Measurements from ENCODE around the gene ADGRB3. TPM values are rescaled to one million over a fixed set of nuclear protein-coding genes. Genes with fewer than 3 reads are reported as not detected.

ADGRB3 gene
- total and polyA plus RNA-seq, 2 donors (not counting 3 experiments of a cell fraction or from before 2014, with no cell fraction given) = not detected

- H3K36me3 ChIP-seq (ENCODE audit: control insufficient read depth in 2 of 2, extremely low read depth in 1 of 2, insufficient read depth in 2 of 2, low read length in 2 of 2) = no peaks in the 10 kb centered on the region
- TF ChIP-seq EZH2 (IDR thresholded peaks at IDR 0.05; ENCODE audit: borderline replicate concordance, low read depth, low read length, severe bottlenecking) (no peak), FOS (IDR thresholded peaks at IDR 0.05; ENCODE audit: borderline replicate concordance, insufficient read depth, low read length) (no peak), POLR2A (IDR thresholded peaks at IDR 0.05; ENCODE audit: low read depth, low read length) (no peak), MYC (IDR thresholded peaks at IDR 0.05; ENCODE audit: low read depth, low read length) (no peak), JUN (IDR thresholded peaks at IDR 0.05; ENCODE audit: borderline replicate concordance, insufficient read depth, insufficient read length, low read depth) (no peak), MAX (IDR thresholded peaks at IDR 0.05; ENCODE audit: insufficient read depth, insufficient read length) (no peak), GATA2 (IDR thresholded peaks at IDR 0.05; ENCODE audit: insufficient read depth, insufficient read length, low read depth, low read length) (no peak), POLR2AphosphoS5 (IDR thresholded peaks at IDR 0.05; ENCODE audit: insufficient read depth, low read depth, low read length) (no peak)
- TF ChIP-seq, protein P1, sequence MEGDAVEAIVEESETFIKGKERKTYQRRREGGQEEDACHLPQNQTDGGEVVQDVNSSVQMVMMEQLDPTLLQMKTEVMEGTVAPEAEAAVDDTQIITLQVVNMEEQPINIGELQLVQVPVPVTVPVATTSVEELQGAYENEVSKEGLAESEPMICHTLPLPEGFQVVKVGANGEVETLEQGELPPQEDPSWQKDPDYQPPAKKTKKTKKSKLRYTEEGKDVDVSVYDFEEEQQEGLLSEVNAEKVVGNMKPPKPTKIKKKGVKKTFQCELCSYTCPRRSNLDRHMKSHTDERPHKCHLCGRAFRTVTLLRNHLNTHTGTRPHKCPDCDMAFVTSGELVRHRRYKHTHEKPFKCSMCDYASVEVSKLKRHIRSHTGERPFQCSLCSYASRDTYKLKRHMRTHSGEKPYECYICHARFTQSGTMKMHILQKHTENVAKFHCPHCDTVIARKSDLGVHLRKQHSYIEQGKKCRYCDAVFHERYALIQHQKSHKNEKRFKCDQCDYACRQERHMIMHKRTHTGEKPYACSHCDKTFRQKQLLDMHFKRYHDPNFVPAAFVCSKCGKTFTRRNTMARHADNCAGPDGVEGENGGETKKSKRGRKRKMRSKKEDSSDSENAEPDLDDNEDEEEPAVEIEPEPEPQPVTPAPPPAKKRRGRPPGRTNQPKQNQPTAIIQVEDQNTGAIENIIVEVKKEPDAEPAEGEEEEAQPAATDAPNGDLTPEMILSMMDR (IDR thresholded peaks at IDR 0.05; ENCODE audit: extremely low read depth in 1 of 2, insufficient read depth in 1 of 2, low read depth in 1 of 2, low read length in 2 of 2) = no peak
- H4K20me1 ChIP-seq (replicated peaks; ENCODE audit: control insufficient read depth, extremely low read depth, insufficient read depth, low read length) = no peaks in the 10 kb centered on the region
- H3K27ac ChIP-seq (ENCODE audit: insufficient read depth, low read depth, low read length) = no peak overlapping the region
- FAIRE-seq (no peak), DNase-seq (ENCODE audit: low read depth, low spot score) (no peak)
- no peaks in the 10 kb centered on the region for H3K27me3 ChIP-seq (ENCODE audit: control insufficient read depth in 2 of 2, insufficient read depth in 2 of 2, low read length in 2 of 2)
- peaks cover 6% of the 10 kb centered on the region for H3K9me3 ChIP-seq (replicated peaks; ENCODE audit: control insufficient read depth, insufficient read depth, low read length)
- no peak overlapping the region for H2AFZ ChIP-seq (ENCODE audit: low read depth, low read length)
- dilution Hi-C loops (cut with MboI; ENCODE audit: extremely low pct_ligation_motif_present, low sequenced_read_pairs) = no loop called here
- no peaks in the 10 kb centered on the region for H3K79me2 ChIP-seq (ENCODE audit: control insufficient read depth, insufficient read depth, low read length)
- intact Hi-C loops (cut with micrococcal nuclease) = no loop called here
- ChIA-PET CTCF (no interaction called here), POLR2A (no interaction called here)
- no peak overlapping the region for H3K4me3 ChIP-seq (replicated peaks in 1 of 3; ENCODE audit: insufficient read depth in 1 of 3, low read depth in 1 of 3, low read length in 3 of 3)
- H3K9me1 ChIP-seq (replicated peaks; ENCODE audit: control insufficient read depth, extremely low read depth, insufficient read depth, low read length) = no peaks in the 10 kb centered on the region
- H3K4me1 ChIP-seq (ENCODE audit: control insufficient read depth, extremely low read depth, insufficient read depth, low read length) = no peaks in the 10 kb centered on the region
- no TSS peak for BruUV-seq (replicated peaks)
- H3K4me2 ChIP-seq (ENCODE audit: insufficient read depth, low read length) = no peak overlapping the region
- H3K9ac ChIP-seq (replicated peaks; ENCODE audit: extremely low read depth, insufficient read depth, low read length) = no peak overlapping the region
These were observed 658.4 kb downstream of the ADGRB3 start for GRCh38 chr6:69293471-69293870.
